ENCODE measurements around the gene CMC4. TPM values are rescaled to one million over a fixed set of nuclear protein-coding genes. Genes with fewer than 3 reads are reported as not detected.

CMC4 gene, protein sequence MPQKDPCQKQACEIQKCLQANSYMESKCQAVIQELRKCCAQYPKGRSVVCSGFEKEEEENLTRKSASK
- 1 to 10 TPM; 4.8 to 7.6 TPM for total RNA-seq

DNA sequence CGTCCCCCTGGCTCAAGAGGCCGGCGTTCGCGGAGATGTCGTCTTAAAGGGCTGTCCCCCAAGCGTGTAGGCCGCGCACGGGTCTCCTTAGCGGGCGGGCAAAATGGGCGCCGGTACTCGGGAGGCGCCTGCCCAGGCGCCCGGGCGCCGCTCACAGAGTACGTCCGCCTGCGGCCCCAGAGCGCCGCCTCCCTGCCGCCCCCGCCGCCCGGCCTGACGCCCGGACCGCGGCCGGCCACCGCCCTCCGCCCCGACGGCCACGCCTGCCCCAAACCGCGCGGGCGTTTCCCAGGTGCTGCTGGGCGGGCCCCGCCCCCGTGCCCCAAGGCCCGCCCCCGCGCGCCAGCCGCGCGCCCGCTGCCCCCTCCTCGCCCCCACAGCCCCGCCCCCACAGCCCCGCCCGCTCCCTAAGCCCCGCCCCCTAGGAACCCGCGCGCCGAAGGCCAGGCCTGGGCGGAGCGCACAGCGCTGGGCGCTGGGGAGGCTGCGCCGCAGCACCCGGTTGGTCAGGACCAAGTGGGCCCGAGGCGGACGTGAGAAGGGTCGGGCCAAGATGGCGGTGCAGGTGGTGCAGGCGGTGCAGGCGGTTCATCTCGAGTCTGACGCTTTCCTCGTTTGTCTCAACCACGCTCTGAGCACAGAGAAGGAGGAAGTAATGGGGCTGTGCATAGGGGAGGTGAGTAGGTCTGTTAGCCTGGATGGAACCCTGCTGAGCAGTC is at the start of gene CMC4, which contains the start of the genes BRCC3 and MTCP1:
CMC4 (minus strand) TSS at position 162 of the 719 bp plus-strand sequence. CDS start 7,113 bp downstream, outside the sequence.
BRCC3 (plus strand) TSS at position 534 of the 719 bp plus-strand sequence; CDS start at position 554, 20 bp downstream.
MTCP1 (minus strand) TSS at position 162 of the 719 bp plus-strand sequence. CDS start 5,126 bp downstream, outside the sequence.
- H3K27ac Mint-ChIP-seq, result peak within 1 kb of the TSS; percentile 90 to 93

DNA sequence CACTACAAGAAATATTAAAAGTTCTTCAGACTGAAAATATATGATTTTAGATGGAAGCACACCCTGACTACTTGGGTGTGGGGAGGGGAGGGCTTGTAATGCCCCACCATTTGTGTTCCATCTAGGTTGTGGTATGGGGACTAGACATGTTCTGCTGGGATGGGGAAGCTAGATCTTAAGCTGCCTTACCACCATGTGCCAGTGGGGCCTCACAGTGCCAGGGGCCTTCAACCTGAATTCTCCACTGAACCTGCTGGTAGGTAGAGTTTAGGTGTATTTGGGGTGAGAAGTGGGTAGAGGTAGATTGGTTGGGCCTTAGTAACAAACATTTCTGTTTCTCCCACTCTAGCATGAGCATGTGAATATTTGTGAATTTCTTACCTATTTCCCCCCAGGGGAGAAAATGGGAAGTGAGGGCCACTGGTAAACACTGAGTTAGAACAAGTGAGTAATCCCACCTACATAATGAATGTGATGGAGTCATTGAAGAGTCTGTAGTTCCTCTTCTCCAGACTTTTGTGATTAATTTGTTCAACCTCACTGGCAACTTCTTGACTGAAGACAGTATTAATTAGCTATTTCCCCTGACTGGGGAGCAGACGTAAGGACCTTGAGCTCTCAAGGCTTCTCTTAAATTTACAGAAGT is 44.4 kb upstream of the CMC4 start:
- H3K27ac Mint-ChIP-seq, result no peak overlapping the region
- no peaks in the 10 kb centered on the region for H3K9me3 Mint-ChIP-seq
- peaks cover 12 to 19% of the 10 kb centered on the region in 2 donors for H3K36me3 Mint-ChIP-seq

More for the DNA sequence above, at the start of gene CMC4, which contains the start of the genes BRCC3 and MTCP1:
- ATAC-seq (peak; percentile 95), DNase-seq (ENCODE audit: low spot score in 2 of 2) (peak; percentile 72 to 86)
- no peaks in the 10 kb centered on the region for H3K9me3 Mint-ChIP-seq
- peaks cover 27 to 38% of the 10 kb centered on the region in 2 donors for H3K36me3 Mint-ChIP-seq

DNA sequence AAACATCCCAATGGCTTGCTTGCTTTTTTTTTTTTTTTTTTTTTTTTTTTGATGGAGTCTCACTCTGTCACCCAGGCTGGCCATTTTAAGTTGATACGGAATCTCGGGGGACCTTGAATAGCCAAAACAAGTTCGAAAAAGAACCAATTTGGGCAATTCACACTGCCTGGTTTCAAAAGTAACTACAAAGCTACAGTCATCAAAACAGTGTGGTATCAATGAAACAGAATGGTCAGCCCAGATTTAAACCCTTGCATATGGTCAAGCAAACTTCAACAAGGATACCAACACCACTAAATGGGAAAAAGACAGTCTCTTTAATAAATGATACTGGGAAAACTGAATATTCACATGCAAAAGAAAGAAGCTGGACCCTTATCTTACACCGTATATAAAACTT is 42.2 kb upstream of the CMC4 start:
- Mint-ChIP-seq H3K36me3 (peaks cover 7 to 12% of the 10 kb centered on the region in 2 donors), H3K9me3 (no peaks in the 10 kb centered on the region), H3K27ac (no peak overlapping the region)
- no peak for DNase-seq (ENCODE audit: low spot score in 2 of 2)
- ATAC-seq, result no peak

More for the DNA sequence above, 44.4 kb upstream of the CMC4 start:
- no peak for DNase-seq (ENCODE audit: low spot score in 2 of 2)
- ATAC-seq, result no peak

DNA sequence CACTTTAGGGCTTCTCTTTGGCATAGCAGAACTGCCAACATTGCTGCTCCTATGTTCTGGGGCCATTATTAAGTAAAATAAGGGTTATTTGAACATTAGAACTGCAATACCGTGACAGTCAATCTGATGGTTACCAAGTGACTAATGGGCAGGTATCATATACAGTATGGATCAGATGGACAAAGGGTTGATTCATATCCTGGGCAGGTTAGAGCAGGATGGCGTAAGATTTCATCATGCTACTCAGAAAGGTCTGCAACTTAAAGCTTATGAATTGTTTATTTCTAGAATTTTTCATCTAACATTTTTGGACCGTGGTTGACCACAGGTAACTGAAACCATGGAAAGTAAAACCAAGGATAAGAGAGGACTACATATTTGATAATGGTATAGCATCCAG is 41.2 kb upstream of the CMC4 start:
- DNase-seq (ENCODE audit: low spot score in 2 of 2) (no peak), ATAC-seq (peak in 1 of 2 donors; percentile 52)
- no peak overlapping the region for H3K27ac Mint-ChIP-seq
- no peaks in the 10 kb centered on the region for H3K9me3 Mint-ChIP-seq
- peaks cover 12 to 14% of the 10 kb centered on the region in 2 donors for H3K36me3 Mint-ChIP-seq

DNA sequence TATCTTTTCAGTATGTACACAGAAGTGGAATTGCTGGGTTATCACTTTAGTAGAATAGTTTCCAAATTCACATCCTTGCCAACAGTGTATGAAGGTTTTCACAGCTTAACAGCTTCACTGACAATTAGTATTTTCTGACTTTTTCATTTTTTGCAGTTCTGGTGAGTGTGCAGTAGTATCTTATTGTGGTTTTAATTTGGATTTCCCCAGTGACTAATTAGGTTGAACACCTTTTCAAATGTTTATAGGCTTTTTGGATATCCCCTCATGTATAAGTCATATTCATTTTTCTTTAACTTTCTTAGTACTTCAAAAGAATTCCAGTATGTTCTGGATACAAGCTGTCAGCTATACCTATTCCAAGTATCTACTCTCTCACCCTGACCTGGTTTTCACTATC is 37.5 kb upstream of the CMC4 start:
- Mint-ChIP-seq H3K36me3 (peaks cover 0 to 15% of the 10 kb centered on the region in 2 donors), H3K9me3 (no peaks in the 10 kb centered on the region), H3K27ac (peak overlapping the region in 1 of 2 donors; percentile 69)
- no peak for DNase-seq (ENCODE audit: low spot score in 2 of 2)
- peak; percentile 88 to 91 for ATAC-seq

DNA sequence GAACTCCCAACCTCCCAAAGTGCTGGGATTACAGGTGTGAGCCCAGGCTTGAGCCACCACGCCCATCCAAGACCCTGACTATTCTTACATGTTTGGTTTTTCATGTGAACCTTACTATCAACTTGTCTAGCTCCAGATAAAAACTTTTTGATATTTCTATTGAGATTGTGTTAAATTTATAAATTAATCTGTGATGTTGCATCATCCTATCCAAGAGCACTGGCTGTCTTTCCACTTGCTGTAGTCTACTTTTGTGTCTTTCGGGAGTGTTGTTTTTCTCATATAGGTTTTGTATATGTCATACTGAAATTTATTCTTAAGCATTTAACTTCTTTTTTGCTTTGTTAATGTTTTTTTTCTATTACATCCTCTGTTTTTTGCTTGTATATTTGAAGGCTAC is 35.0 kb upstream of the CMC4 start:
- H3K9me3 Mint-ChIP-seq, result no peaks in the 10 kb centered on the region
- H3K27ac Mint-ChIP-seq, result no peak overlapping the region
- ATAC-seq, result no peak
- no peak for DNase-seq (ENCODE audit: low spot score in 2 of 2)
- peaks cover 0 to 9% of the 10 kb centered on the region in 2 donors for H3K36me3 Mint-ChIP-seq

DNA sequence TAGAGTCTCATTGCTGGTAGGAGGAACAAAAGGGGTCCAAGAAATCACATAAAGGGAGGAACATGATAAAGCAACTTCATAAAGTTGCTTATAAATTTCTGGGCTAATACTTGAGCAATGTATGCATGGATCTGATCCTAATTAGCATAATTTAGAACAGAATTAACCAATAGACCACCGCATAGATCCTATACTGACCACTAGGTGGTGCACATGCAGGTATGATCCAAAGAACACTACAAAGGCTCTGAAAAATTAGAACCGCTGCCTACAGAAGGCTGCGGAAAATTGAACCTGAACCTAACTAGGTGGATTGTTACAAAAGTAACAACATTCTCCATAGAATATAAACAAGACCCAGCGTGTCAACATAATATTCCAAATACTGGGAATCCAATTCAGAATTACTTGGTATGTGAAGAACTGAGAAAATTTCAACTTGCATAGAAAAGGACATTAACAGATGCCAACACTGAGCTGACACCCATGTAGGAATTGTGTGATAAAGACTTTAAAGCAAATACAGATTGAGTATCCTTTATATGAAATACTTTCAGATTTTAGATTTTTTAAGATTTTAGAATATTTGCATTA is 23.6 kb upstream of the CMC4 start:
- H3K27ac Mint-ChIP-seq, result no peak overlapping the region
- peaks cover 6 to 13% of the 10 kb centered on the region in 2 donors for H3K36me3 Mint-ChIP-seq
- no peaks in the 10 kb centered on the region for H3K9me3 Mint-ChIP-seq
- ATAC-seq (peak; percentile 61 to 64), DNase-seq (ENCODE audit: low spot score in 2 of 2) (peak in 1 of 2 donors; percentile 10)

DNA sequence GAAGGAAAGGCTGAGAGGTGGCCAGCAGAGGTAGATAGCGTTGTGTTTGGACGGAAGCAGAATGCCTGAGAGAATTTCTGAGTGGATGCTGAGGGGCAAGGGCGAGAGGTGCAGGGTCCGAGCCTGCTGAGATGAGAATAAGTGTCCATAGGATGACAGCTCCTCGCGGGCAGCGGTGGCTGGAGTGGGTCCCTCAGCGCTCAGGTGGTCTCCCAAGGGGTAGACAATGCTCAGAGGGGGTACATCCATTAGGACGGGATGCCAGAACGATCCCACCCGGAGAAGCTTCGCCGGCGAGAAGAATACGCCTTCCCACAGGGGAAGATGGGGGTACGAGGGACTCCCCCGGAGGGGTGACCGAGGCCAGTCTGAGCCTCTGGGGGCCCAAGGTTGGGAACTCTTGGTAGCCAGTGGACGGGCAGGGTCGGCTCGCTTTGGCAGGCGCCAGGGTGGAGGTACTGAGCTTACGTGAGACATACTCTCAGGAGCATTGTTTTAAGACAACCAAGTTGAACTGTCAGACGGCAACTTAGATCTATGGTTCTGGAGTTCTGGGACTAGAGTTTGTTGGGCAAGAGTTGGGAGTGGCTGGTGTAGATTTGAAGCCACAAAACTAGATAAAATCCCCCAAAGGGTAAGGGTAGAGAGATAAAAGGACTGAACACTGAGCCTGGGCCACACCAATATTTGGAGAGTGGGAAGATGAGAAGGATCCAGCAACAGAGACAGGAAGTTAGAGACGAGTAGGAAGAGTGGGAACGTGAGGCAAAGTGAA is 16.2 kb upstream of the CMC4 start:
- ATAC-seq (no peak), DNase-seq (ENCODE audit: low spot score in 2 of 2) (no peak)
- no peaks in the 10 kb centered on the region for H3K36me3 Mint-ChIP-seq
- H3K27ac Mint-ChIP-seq, result peak overlapping the region in 1 of 2 donors; percentile 24
- H3K9me3 Mint-ChIP-seq, result no peaks in the 10 kb centered on the region

DNA sequence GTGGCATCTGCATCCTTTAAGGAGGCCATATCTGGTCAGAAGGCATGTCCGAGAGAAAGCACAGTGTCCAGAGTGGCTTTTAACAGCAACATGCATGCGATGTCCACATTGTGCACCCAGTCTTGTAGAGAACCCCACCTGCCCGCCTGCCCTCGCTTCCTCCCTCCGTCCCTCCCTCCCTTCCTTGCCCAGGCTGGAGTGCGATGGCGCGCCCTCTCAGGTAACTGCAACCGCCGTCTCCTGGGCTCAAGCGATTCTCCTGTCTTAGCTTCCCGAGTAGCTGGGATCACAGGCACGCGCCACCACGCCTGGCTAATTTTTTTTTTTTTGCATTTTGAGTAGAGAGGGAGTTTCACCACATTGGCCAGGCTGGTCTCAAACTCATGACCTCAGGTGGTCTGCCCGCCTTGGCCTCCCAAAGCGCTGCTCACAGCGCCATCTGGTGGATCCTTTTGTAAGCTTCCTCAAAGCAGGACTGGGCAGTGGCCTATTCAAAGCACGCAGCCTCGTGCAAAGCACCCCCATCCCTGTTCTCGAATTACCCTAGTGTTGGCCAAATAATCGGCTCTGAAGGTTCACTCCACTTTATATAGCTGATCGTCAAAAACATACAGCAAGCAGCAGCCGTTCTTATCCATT is 15.4 kb upstream of the CMC4 start:
- peak; percentile 48 to 64 for ATAC-seq
- no peak overlapping the region for H3K27ac Mint-ChIP-seq
- H3K9me3 Mint-ChIP-seq, result no peaks in the 10 kb centered on the region
- no peaks in the 10 kb centered on the region for H3K36me3 Mint-ChIP-seq
- DNase-seq (ENCODE audit: low spot score in 2 of 2), result peak in 1 of 2 donors; percentile 40

DNA sequence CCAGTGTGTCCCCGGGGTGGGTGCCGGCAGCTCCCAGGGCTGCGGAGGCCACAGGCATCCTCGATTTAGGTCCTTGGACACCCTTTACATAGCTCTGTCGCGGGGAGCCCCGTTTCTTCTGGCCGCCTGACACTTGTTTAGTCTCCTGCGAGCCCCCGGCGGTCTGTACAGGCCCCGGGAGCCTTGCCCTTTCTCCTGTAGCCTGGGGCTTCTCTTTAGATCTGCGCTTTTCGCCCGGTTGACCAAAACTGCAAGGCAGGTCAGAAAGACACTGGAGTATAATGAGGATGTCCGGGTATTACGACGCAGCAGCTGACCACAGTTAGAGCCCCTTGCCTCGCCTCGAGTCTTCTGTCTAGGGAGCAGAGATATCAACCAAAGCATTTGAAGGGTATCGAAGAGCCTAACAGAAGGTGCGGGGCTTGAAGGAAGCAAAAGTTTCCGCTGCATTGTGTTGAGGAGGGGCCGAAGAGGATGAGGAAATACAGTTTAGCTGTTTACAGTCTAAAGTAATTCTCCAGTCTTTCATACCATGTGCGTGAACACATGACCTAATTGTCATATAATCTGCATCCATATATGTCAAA is 851 bp upstream of the CMC4 start:
- Mint-ChIP-seq H3K36me3 (peaks cover 27 to 38% of the 10 kb centered on the region in 2 donors), H3K27ac (peak overlapping the region; percentile 90 to 93), H3K9me3 (no peaks in the 10 kb centered on the region)
- no peak for DNase-seq (ENCODE audit: low spot score in 2 of 2)
- no peak for ATAC-seq

DNA sequence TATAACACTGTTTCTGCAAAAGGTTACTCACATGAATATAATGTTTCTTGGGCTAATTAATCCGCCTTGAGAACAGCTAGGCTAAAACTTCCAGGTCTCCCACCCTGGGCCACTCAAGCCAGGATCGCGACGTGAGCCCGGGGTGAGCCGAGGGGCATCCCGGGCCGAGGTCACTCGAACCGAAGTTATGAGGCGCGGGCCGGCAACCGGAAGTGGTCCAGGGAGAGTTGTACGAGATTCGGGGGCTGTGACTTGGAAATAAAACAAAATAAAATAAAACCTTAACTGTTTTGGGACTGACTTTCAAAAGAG is 317 bp downstream of the CMC4 start:
- peak overlapping the region; percentile 84 to 93 for H3K27ac Mint-ChIP-seq
- H3K36me3 Mint-ChIP-seq, result peaks cover 27 to 38% of the 10 kb centered on the region in 2 donors
- no peaks in the 10 kb centered on the region for H3K9me3 Mint-ChIP-seq
- DNase-seq (ENCODE audit: low spot score in 2 of 2), result no peak
- peak; percentile 4 to 8 for ATAC-seq

DNA sequence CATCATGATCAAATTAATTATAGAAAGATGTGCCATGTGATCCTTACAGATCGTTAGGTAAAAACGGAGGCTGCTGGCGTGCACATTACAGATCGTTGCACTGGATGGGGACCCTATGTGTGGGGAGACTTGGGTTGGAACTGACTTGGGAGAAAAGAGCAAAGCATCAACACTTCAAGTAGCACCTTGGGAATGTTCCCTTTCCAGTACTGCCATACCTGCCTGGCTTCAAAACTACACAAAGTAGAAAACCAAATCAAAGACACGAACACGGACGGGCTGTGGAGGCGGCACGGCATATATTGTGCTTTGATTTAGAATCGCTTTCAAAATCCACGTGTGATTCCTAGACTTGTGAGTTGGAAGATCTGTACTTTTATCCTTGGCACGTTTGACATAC is 898 bp downstream of the CMC4 start:
- no peak for DNase-seq (ENCODE audit: low spot score in 2 of 2)
- peak overlapping the region; percentile 74 to 93 for H3K27ac Mint-ChIP-seq
- no peak for ATAC-seq

DNA sequence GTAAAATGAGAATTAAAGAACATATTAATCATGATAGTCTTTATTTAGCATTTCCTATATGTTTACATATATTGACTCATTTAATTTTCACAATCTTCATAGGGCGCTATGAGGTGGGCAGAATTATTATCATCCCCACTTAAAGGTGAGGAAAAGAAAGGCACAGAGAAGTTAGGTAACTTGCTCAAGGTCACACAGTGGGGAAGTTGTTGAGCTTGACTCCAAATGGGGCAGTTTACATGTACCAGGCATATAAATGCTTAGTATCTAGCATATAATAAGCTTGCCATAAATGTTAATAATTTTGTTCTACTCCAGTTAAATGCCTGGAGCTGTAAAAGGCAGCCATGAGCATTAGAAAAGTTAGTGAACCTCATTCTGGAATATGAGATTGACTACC is 1.5 kb downstream of the CMC4 start:
- H3K27ac Mint-ChIP-seq, result peak overlapping the region; percentile 74 to 93
- peaks cover 20 to 31% of the 10 kb centered on the region in 2 donors for H3K36me3 Mint-ChIP-seq
- DNase-seq (ENCODE audit: low spot score in 2 of 2) (no peak), ATAC-seq (no peak)
- H3K9me3 Mint-ChIP-seq, result no peaks in the 10 kb centered on the region

More for the DNA sequence above, 898 bp downstream of the CMC4 start:
- no peaks in the 10 kb centered on the region for H3K9me3 Mint-ChIP-seq
- peaks cover 21 to 32% of the 10 kb centered on the region in 2 donors for H3K36me3 Mint-ChIP-seq

DNA sequence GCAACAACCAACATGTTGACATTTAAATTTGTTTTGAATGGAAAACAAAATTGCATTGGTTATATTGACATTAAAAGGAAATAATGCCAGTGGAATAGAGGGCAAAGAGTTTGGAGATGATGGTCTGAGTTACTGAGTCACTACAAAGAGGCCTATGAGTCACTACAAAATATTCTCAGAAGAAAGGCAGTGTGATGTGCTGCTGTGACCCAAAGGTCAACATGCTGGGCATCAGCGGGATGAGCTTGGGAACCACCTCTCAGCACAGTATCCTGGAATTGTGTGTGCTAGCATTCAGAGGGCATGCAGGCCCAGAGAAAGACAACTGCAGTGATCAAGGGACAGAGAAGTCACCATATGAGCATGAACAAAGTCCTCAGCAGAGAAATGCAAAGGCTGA is 2.8 kb downstream of the CMC4 start:
- no peaks in the 10 kb centered on the region for H3K9me3 Mint-ChIP-seq
- peaks cover 8 to 21% of the 10 kb centered on the region in 2 donors for H3K36me3 Mint-ChIP-seq
- peak in 1 of 2 donors; percentile 28 for ATAC-seq
- DNase-seq (ENCODE audit: low spot score in 2 of 2), result no peak
- no peak overlapping the region for H3K27ac Mint-ChIP-seq

DNA sequence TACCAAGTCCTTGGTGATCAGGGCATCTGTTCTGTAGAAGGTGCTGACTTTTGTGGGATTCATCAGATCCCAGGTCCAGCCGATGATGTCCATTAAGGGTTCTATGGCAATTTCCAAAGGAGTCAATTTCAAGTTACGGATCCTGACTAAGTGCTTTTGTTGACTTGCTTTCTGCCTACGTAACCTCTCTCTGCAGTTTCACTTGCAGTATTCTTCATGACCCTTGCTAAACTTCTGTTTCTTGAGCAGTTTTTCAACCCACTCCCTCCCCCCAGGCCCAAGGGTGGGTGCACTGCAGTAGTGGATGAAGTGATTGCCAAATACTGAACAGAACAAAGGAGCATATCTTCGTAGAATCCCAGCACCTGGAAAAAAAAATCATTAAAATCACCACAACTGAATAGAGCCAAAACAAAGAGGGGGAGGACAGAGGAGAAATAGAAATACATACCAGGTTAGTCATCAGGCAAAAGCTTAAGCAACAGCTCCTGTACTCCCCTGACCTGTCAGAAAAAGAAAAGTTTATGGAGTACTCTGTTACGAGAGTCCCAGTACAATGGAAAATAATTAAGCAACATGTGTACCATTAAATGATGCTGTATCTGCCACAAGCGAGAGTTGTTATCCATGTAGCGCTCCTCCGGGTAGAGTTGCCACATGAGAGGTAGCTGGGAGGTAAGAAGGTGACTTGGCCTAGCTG is 5.8 kb downstream of the CMC4 start:
- peaks cover 0 to 6% of the 10 kb centered on the region in 2 donors for H3K36me3 Mint-ChIP-seq
- DNase-seq (ENCODE audit: low spot score in 2 of 2), result no peak
- no peak overlapping the region for H3K27ac Mint-ChIP-seq
- ATAC-seq, result no peak
- H3K9me3 Mint-ChIP-seq, result no peaks in the 10 kb centered on the region

Measured in activated naive CD4-positive, alpha-beta T cell treated with anti-CD3 and anti-CD28 coated beads, Interleukin-2, amount 50 U/mL, for 72 hours (primary cell).